Nephron progenitor cell (in vitro differentiated cells): Measurements from ENCODE around the gene RAB3A.

Source experiments
- DNase-seq: peaks from one replicate; pipeline ENCODE4 v3.0.0; 2021
- H3K27ac Mint-ChIP-seq: 2 replicates; pipeline ENCODE4 v1.8.0; 2021; ENCODE audit warnings: mild to moderate bottlenecking, moderate library complexity, mixed read lengths
- H3K27me3 Mint-ChIP-seq: 2 replicates; pipeline ENCODE4 v1.8.0; 2021; ENCODE audit warnings: mild to moderate bottlenecking, low read depth, mixed read lengths; ENCODE audit not compliant: poor library complexity
- H3K36me3 Mint-ChIP-seq: 2 replicates; pipeline ENCODE4 v1.8.0; 2021; ENCODE audit warnings: low read depth, mixed read lengths
- H3K4me1 Mint-ChIP-seq: 2 replicates; pipeline ENCODE4 v1.8.0; 2021; ENCODE audit warnings: mixed read lengths
- H3K4me3 Mint-ChIP-seq: 2 replicates; pipeline ENCODE4 v1.8.0; 2021; ENCODE audit warnings: mild to moderate bottlenecking, moderate library complexity, mixed read lengths
- H3K9me3 Mint-ChIP-seq: 2 replicates; pipeline ENCODE4 v1.8.0; 2021; ENCODE audit warnings: mild to moderate bottlenecking, moderate library complexity, mixed read lengths
- CTCF ChIP-seq: fragments of 200-600 bp; sonication (generic); IDR thresholded peaks from 2 replicates; pipeline ENCODE4 v1.5.0; 2021; ENCODE audit warnings: antibody characterized with exemption

The RAB3A gene

GRCh38 chr19:18183529-18183928 lies 20.3 kb downstream of the RAB3A start:
- H3K27me3 Mint-ChIP-seq = peaks cover 27% of the 10 kb centered on the region
- H3K4me3 Mint-ChIP-seq = no peak overlapping the region
- DNase-seq = no peak
- H3K27ac Mint-ChIP-seq = no peak overlapping the region
- no peaks in the 10 kb centered on the region for H3K36me3 Mint-ChIP-seq
- H3K4me1 Mint-ChIP-seq = peaks cover 12% of the 10 kb centered on the region
- TF ChIP-seq CTCF = no peak
- no peaks in the 10 kb centered on the region for H3K9me3 Mint-ChIP-seq

- no peak for TF ChIP-seq CTCF
Observed at GRCh38 chr19:18179957-18180356, 23.9 kb downstream of the RAB3A start.

GRCh38 chr19:18176367-18177310 lies 27.2 kb downstream of the RAB3A start:
- Mint-ChIP-seq H3K9me3 (no peaks in the 10 kb centered on the region), H3K27ac (no peak overlapping the region), H3K36me3 (peaks cover 4% of the 10 kb centered on the region), H3K27me3 (peaks cover 62% of the 10 kb centered on the region), H3K4me1 (peaks cover 12% of the 10 kb centered on the region), H3K4me3 (no peak overlapping the region)
- DNase-seq = no peak
- TF ChIP-seq CTCF = no peak

More at GRCh38 chr19:18179957-18180356, 23.9 kb downstream of the RAB3A start:
- no peak for DNase-seq
- Mint-ChIP-seq H3K4me3 (no peak overlapping the region), H3K27me3 (peaks cover 45% of the 10 kb centered on the region), H3K4me1 (no peaks in the 10 kb centered on the region), H3K9me3 (no peaks in the 10 kb centered on the region), H3K36me3 (no peaks in the 10 kb centered on the region), H3K27ac (no peak overlapping the region)

GRCh38 chr19:18174983-18175382 lies 28.9 kb downstream of the RAB3A start:
- Mint-ChIP-seq H3K4me1 (peaks cover 16% of the 10 kb centered on the region), H3K27ac (no peak overlapping the region), H3K4me3 (no peak overlapping the region), H3K36me3 (peaks cover 19% of the 10 kb centered on the region), H3K9me3 (no peaks in the 10 kb centered on the region), H3K27me3 (peaks cover 57% of the 10 kb centered on the region)
- no peak for DNase-seq
- TF ChIP-seq CTCF = no peak

GRCh38 chr19:18173572-18174288 lies 30.1 kb downstream of the RAB3A start, which contains the start of gene IFI30:
Gene IFI30, plus strand, starts transcription at chr19:18173813. Its CDS starts 29 bp downstream, at chr19:18173842.
- Mint-ChIP-seq H3K27ac (no peak within 1 kb of the TSS), H3K4me1 (peaks cover 16% of the 10 kb centered on the region), H3K9me3 (no peaks in the 10 kb centered on the region), H3K27me3 (peaks cover 45% of the 10 kb centered on the region), H3K36me3 (peaks cover 23% of the 10 kb centered on the region), H3K4me3 (peak within 1 kb of the TSS; percentile 70)
- TF ChIP-seq CTCF = no peak
- peak; percentile 64 for DNase-seq
